Uterus (tissue), 2 donors: ENCODE data around the gene ALKBH3.

ENCODE experiments used
- POLR2A ChIP-seq, 2 donors: fragments of 450-650 bp; IDR thresholded peaks; one replicate each; pipeline ENCODE4 v1.6.1; 2016; ENCODE audit warnings: antibody characterized with exemption in 2 of 2, mild to moderate bottlenecking in 1 of 2, moderate library complexity in 1 of 2
- TF ChIP-seq, protein P1 (sequence below), 4 experiments: fragments of 200-600 bp in 2 of 4; fragments of 450-650 bp in 2 of 4; sonication (generic) in 2 of 4; IDR thresholded peaks; one replicate each; pipeline ENCODE4 v1.5.1; 2016 to 2019; ENCODE audit warnings: antibody characterized with exemption in 4 of 4, mild to moderate bottlenecking in 2 of 4, moderate library complexity in 1 of 4

DNA sequence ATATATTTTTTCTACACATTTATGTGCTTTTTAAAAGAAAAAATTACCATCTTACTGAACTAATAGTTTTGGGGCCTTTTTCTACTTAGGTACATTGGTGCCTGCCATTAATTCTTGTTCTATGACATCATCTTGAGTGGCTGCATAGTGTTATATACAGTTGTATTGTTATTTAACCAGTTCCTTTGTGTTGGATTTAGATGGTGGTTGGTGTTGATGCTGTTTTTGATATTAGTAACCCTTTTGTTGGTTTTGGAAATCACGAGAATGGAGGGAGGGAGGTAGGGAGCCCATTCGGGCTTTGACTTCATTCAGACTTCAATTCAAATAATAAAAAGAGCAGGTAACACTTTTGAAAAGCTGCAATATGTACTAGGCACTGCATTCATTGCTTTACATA lies 46.4 kb downstream of the ALKBH3 start:
- TF ChIP-seq, protein P1, sequence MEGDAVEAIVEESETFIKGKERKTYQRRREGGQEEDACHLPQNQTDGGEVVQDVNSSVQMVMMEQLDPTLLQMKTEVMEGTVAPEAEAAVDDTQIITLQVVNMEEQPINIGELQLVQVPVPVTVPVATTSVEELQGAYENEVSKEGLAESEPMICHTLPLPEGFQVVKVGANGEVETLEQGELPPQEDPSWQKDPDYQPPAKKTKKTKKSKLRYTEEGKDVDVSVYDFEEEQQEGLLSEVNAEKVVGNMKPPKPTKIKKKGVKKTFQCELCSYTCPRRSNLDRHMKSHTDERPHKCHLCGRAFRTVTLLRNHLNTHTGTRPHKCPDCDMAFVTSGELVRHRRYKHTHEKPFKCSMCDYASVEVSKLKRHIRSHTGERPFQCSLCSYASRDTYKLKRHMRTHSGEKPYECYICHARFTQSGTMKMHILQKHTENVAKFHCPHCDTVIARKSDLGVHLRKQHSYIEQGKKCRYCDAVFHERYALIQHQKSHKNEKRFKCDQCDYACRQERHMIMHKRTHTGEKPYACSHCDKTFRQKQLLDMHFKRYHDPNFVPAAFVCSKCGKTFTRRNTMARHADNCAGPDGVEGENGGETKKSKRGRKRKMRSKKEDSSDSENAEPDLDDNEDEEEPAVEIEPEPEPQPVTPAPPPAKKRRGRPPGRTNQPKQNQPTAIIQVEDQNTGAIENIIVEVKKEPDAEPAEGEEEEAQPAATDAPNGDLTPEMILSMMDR (IDR thresholded peaks at IDR 0.05), result no peak
- no peak for TF ChIP-seq POLR2A (IDR thresholded peaks at IDR 0.05)
